K562 (cell line): ENCODE measurements around the gene CALY. TPM values are rescaled to one million over a fixed set of nuclear protein-coding genes. Genes with fewer than 3 reads are reported as not detected.

Source experiments
- ATAC-seq: fragments of 200-7000 bp; cut with Tn5 transposase; 3 replicates; pipeline ENCODE4 v1.9.1; 2020; ENCODE audit warnings: moderate library complexity
- BruUV-seq: library from RNA; stranded (reverse); fragments of 400-500 nt; replicated peaks from 2 replicates; lab custom pipeline; 2021; lab: Mats Ljungman, UMichigan
- CTCF ChIA-PET: fragments of 300-600 bp; formaldehyde crosslinking; extraction: SDS; loops from one replicate; lab custom pipeline; 2021; ENCODE audit warnings: low intra/inter-chr PET ratio; lab: Yijun Ruan, JAX
- POLR2A ChIA-PET: fragments of 300-600, 350-650 bp; sonication (Branson Sonifier 250); formaldehyde crosslinking; extraction: SDS; loops from one replicate; lab custom pipeline; 2021; ENCODE audit warnings: antibody characterized with exemption, inconsistent platforms; lab: Yijun Ruan, JAX
- DNase-seq, 4 experiments: peaks; one replicate each; pipeline versions ENCODE4 v3.0.0 to v3.0.0-alpha.2; 2011 to 2018; ENCODE audit warnings: low spot score in 3 of 4, mixed read lengths in 3 of 4; ENCODE audit errors: extremely low read depth in 1 of 4
- FAIRE-seq: peaks from 2 replicates; lab custom pipeline; 2011; peaks lifted over from hg19 to GRCh38; lab: Jason Lieb, UNC
- H2AFZ ChIP-seq: 2 replicates; pipeline ENCODE4 v1.6.0; 2011; ENCODE audit warnings: low read depth, low read length, control low read depth, inconsistent platforms
- H3K27ac ChIP-seq: fragments of 200-600 bp; 3 replicates; pipeline ENCODE4 v1.8.0; 2011; ENCODE audit warnings: low read depth, mild to moderate bottlenecking, control low read depth, inconsistent platforms, low read length, moderate library complexity, mixed read lengths; ENCODE audit errors: extremely low read depth
- H3K27me3 ChIP-seq, 2 experiments: fragments of 300-600 bp in 1 of 2; 2 replicates in 1 of 2; 3 replicates in 1 of 2; pipeline versions ENCODE4 v1.6.0 to v1.8.0; 2011; ENCODE audit warnings: inconsistent platforms in 2 of 2, low read length in 2 of 2, mild to moderate bottlenecking in 1 of 2, mixed read lengths in 1 of 2, moderate library complexity in 1 of 2; ENCODE audit not compliant: control insufficient read depth in 2 of 2, insufficient read depth in 2 of 2
- H3K36me3 ChIP-seq: fragments of 300-600 bp; 3 replicates; pipeline ENCODE4 v1.8.0; 2011; ENCODE audit warnings: mild to moderate bottlenecking, low read length, inconsistent platforms; ENCODE audit not compliant: control insufficient read depth, insufficient read depth
- H3K4me1 ChIP-seq, 2 experiments: fragments of 200-600 bp in 1 of 2; replicated peaks in 1 of 2; 2 replicates in 1 of 2; 3 replicates in 1 of 2; pipeline versions ENCODE4 v1.5.1 to v1.8.0; 2011; ENCODE audit warnings: inconsistent platforms in 2 of 2, low read length in 2 of 2, mild to moderate bottlenecking in 1 of 2, mixed read lengths in 1 of 2, moderate library complexity in 1 of 2; ENCODE audit not compliant: control insufficient read depth in 2 of 2, insufficient read depth in 2 of 2
- H3K4me2 ChIP-seq: 2 replicates; pipeline ENCODE4 v1.6.1; 2011; ENCODE audit warnings: low read length, control low read depth, inconsistent platforms, mixed read lengths; ENCODE audit not compliant: insufficient read depth
- H3K4me3 ChIP-seq: fragments of 200-600 bp; sonication (generic), shearing (Covaris generic); 2 replicates; pipeline ENCODE4 v1.5.1; 2016; ENCODE audit warnings: control low read depth, inconsistent platforms
- H3K79me2 ChIP-seq: fragments of 200-600 bp; 3 replicates; pipeline ENCODE4 v1.8.0; 2011; ENCODE audit warnings: low read length, inconsistent platforms; ENCODE audit not compliant: control insufficient read depth, insufficient read depth
- H3K9ac ChIP-seq, 2 experiments: 2 replicates each; pipeline versions ENCODE4 v1.6.0 to v1.6.1; 2011; ENCODE audit warnings: low read depth in 2 of 2, low read length in 2 of 2, control low read depth in 1 of 2, inconsistent platforms in 1 of 2, mild to moderate bottlenecking in 1 of 2, mixed read lengths in 1 of 2; ENCODE audit not compliant: insufficient read depth in 1 of 2
- H3K9me1 ChIP-seq: one replicate; pipeline ENCODE4 v1.6.0; 2011; ENCODE audit warnings: inconsistent platforms, mild to moderate bottlenecking, low read length, moderate library complexity; ENCODE audit not compliant: control insufficient read depth, insufficient read depth
- H3K9me3 ChIP-seq: replicated peaks from 2 replicates; pipeline ENCODE4 v1.5.1; 2011; ENCODE audit warnings: low read depth, low read length, inconsistent platforms; ENCODE audit not compliant: control insufficient read depth, insufficient read depth
- H4K20me1 ChIP-seq: replicated peaks from 2 replicates; pipeline ENCODE4 v1.6.1; 2011; ENCODE audit warnings: low read length, inconsistent platforms, mixed read lengths; ENCODE audit not compliant: control insufficient read depth, insufficient read depth
- ASH1L ChIP-seq: fragments of 450-650 bp; IDR thresholded peaks from 2 replicates; pipeline ENCODE4 v1.6.1; 2018; ENCODE audit warnings: borderline replicate concordance, mild to moderate bottlenecking, low read depth; ENCODE audit not compliant: partially characterized antibody
- BRCA1 ChIP-seq, 2 experiments: fragments of 450-650 bp in 1 of 2; sonication (generic) in 1 of 2; formaldehyde crosslinking in 1 of 2; IDR thresholded peaks; 2 replicates each; pipeline versions ENCODE4 v1.5.0 to v1.6.1; 2017 to 2020; ENCODE audit warnings: mild to moderate bottlenecking in 1 of 2, missing genetic modification reagents in 1 of 2
- CREB1 ChIP-seq, 2 experiments: sonication (generic) in 1 of 2; formaldehyde crosslinking in 1 of 2; IDR thresholded peaks; 2 replicates each; pipeline versions ENCODE4 v1.6.1 to v1.8.0; 2012 to 2022; ENCODE audit warnings: inconsistent platforms in 1 of 2, mild to moderate bottlenecking in 1 of 2, missing genetic modification reagents in 1 of 2, moderate library complexity in 1 of 2
- E2F3 ChIP-seq: fragments of 250-450 bp; sonication (Bioruptor Pico); IDR thresholded peaks from 2 replicates; pipeline ENCODE4 v1.4.0; 2020; ENCODE audit warnings: mild to moderate bottlenecking
- ESRRB ChIP-seq: fragments of 250-450 bp; sonication (Bioruptor Pico); IDR thresholded peaks from 2 replicates; pipeline ENCODE4 v1.5.0; 2020; ENCODE audit warnings: mild to moderate bottlenecking, moderate library complexity, borderline replicate concordance
- EZH2 ChIP-seq: IDR thresholded peaks from 2 replicates; pipeline ENCODE4 v1.6.1; 2012; ENCODE audit warnings: low read depth, mild to moderate bottlenecking, inconsistent platforms, low read length, borderline replicate concordance
- FOXP1 ChIP-seq: sonication (generic); formaldehyde crosslinking; IDR thresholded peaks from 2 replicates; pipeline ENCODE4 v1.8.0; 2022; ENCODE audit warnings: mild to moderate bottlenecking, missing genetic modification reagents
- L3MBTL2 ChIP-seq: fragments of 450-650 bp; IDR thresholded peaks from 2 replicates; pipeline ENCODE4 v1.6.1; 2016; ENCODE audit warnings: mild to moderate bottlenecking, moderate library complexity
- NR2C2 ChIP-seq, 2 experiments: fragments of 200-800 bp in 1 of 2; sonication (Bioruptor generic) in 1 of 2; sonication (generic) in 1 of 2; formaldehyde crosslinking in 1 of 2; IDR thresholded peaks; 2 replicates each; pipeline versions ENCODE4 v1.6.1 to v1.8.0; 2016 to 2022; ENCODE audit warnings: mild to moderate bottlenecking in 1 of 2, missing compliant biosample characterization in 1 of 2, missing genetic modification characterization in 1 of 2, missing genetic modification reagents in 1 of 2
- SIN3B ChIP-seq: fragments of 450-650 bp; IDR thresholded peaks from 2 replicates; pipeline ENCODE4 v1.6.1; 2017; ENCODE audit warnings: low read depth, mild to moderate bottlenecking, moderate library complexity
- ZBTB33 ChIP-seq: sonication (generic); formaldehyde crosslinking; IDR thresholded peaks from 2 replicates; pipeline ENCODE4 v1.8.1; 2023; ENCODE audit warnings: mild to moderate bottlenecking, missing genetic modification reagents
- ZFX ChIP-seq: sonication (generic); formaldehyde crosslinking; IDR thresholded peaks from 2 replicates; pipeline ENCODE4 v1.8.0; 2022; ENCODE audit warnings: mild to moderate bottlenecking, missing genetic modification reagents, moderate library complexity
- WGBS: fragments of 100-300 bp; shearing (Covaris generic); methylation state at CpG from one replicate; pipeline ENCODE4 v1.1.6; 2016; ENCODE audit warnings: low coverage, mixed read lengths; ENCODE audit not compliant: insufficient coverage; ENCODE audit errors: missing lambda C conversion rate; 5-methylcytosine and 5-hydroxymethylcytosine counted together
- in situ Hi-C: fragments of 300-500 bp; cut with MboI; formaldehyde crosslinking; loops from 4 replicates; pipeline ENCODE4 v1.15.0; 2018; ENCODE audit warnings: inconsistent platforms, mixed read lengths
- intact Hi-C: fragments of 100-400 bp; cut with micrococcal nuclease; formaldehyde crosslinking; loops from 2 replicates; pipeline ENCODE4 v1.14.2; 2022
- polyA plus RNA-seq, 8 experiments: library from polyadenylated mRNA; depleted of rRNA in 4 of 8; stranded (reverse) in 5 of 8; unstranded in 3 of 8; fragments of >200 nt; fragmentation: Nextera tagmentation in 2 of 8; fragmentation: Illumina TruSeq in 1 of 8; extraction: Ambion mirVana in 2 of 8; extraction: Trizol in 1 of 8; gene quantifications; 2 replicates each; pipeline versions ENCODE4 v1.2.1 to v1.2.3, GENCODE V29; 2011 to 2014; ENCODE audit warnings: inconsistent platforms in 1 of 8, missing spikeins in 1 of 8
- total RNA-seq, 7 experiments: library from RNA; depleted of rRNA in 6 of 7; stranded (reverse); fragments of >200 nt in 6 of 7; fragmentation: Illumina TruSeq in 2 of 7; extraction: Trizol in 2 of 7; gene quantifications; 2 replicates each; pipeline versions ENCODE4 v1.2.1 to v1.2.3, GENCODE V29; 2011 to 2021; ENCODE audit warnings: low replicate concordance in 1 of 7

Gene CALY
- total and polyA plus RNA-seq, 9 of the 15 experiments (the other 6 are each of a cell fraction or from before 2014, with no cell fraction given) = not detected

- TF ChIP-seq CREB1 (IDR thresholded peaks at IDR 0.05) = peak; percentile 18; the same call in 1 of the 2 replicates
- 0 out of 2 replicates have a peak, but pooled peaks have one; percentile 2 for TF ChIP-seq CREB1 (CRISPR knock-in tag; IDR thresholded peaks at IDR 0.05)
- no peak for TF ChIP-seq BRCA1 (IDR thresholded peaks at IDR 0.05)
- TF ChIP-seq BRCA1 (CRISPR knock-in tag; IDR thresholded peaks at IDR 0.05) = no peak
- no peak for TF ChIP-seq ZFX (CRISPR knock-in tag)
- no peak for TF ChIP-seq EZH2
These were observed 27.5 kb downstream of the CALY start (continued) for GRCh38 chr10:133309100-133309719.

- peaks cover 55% of the 10 kb centered on the region for H3K79me2 ChIP-seq
- FAIRE-seq (no peak), ATAC-seq (peak; percentile 78), DNase-seq (peak; percentile 73 to 85 (median 77))
- peaks cover 21 to 39% of the 10 kb centered on the region in 2 experiments for H3K4me1 ChIP-seq
- peak within 1 kb of the TSS; percentile 85 for H3K27ac ChIP-seq
- peak within 1 kb of the TSS; percentile 92 for H3K4me2 ChIP-seq
- peak within 1 kb of the TSS; percentile 90; the same call in 1 of the 2 replicates for H2AFZ ChIP-seq
- H3K27me3 ChIP-seq = no peaks in the 10 kb centered on the region
- POLR2A ChIA-PET = interaction anchor here (0.6 to 0.9 kb wide), 2 partner anchors 8 to 30 kb away, joined by 3 to 4 read pairs; no protein-coding TSS in a partner anchor
- in situ Hi-C loops = loop anchor here (5.0 kb wide), 2 partner anchors 61 to 166 kb away; no protein-coding TSS in a partner anchor
- H3K9me3 ChIP-seq = no peaks in the 10 kb centered on the region
- peak within 1 kb of the TSS; percentile 75 to 96 for H3K9ac ChIP-seq
- 0% methylated on average over 1 of the region's 89 CpGs for WGBS
- CTCF ChIA-PET = interaction anchor here (1.0 kb wide), 1 partner anchor 164 kb away, joined by 3 read pairs; no protein-coding TSS in a partner anchor
- no peaks in the 10 kb centered on the region for H3K9me1 ChIP-seq
- H4K20me1 ChIP-seq = no peaks in the 10 kb centered on the region
- TSS peak; percentile 62 for BruUV-seq
- peak within 1 kb of the TSS; percentile 67 for H3K4me3 ChIP-seq
- intact Hi-C loops = no loop called here
- H3K36me3 ChIP-seq = peaks cover 37% of the 10 kb centered on the region; the same call in 2 of the 3 replicates
- peak; percentile 87 for TF ChIP-seq SIN3B
- 0 out of 2 replicates have a peak, but pooled peaks have one; percentile 61 for TF ChIP-seq E2F3 (CRISPR knock-in tag)
- peak; percentile 46; the same call in 1 of the 2 replicates for TF ChIP-seq ZBTB33
- TF ChIP-seq NR2C2 (CRISPR knock-in tag; IDR thresholded peaks at IDR 0.05) = 0 out of 2 replicates have a peak, but pooled peaks have one; percentile 12
- TF ChIP-seq NR2C2 (tag; IDR thresholded peaks at IDR 0.05) = peak; percentile 39; the same call in 1 of the 2 replicates
- TF ChIP-seq ASH1L = no peak
- peak; percentile 83; the same call in 1 of the 2 replicates for TF ChIP-seq FOXP1 (CRISPR knock-in tag)
- no peak for TF ChIP-seq ESRRB (CRISPR knock-in tag)
- TF ChIP-seq L3MBTL2 = peak; percentile 76
These were observed 28.1 kb downstream of the CALY start, which contains the start of the genes TUBGCP2 and ZNF511 for GRCh38 chr10:133308421-133309099. TUBGCP2 (minus strand) TSS chr10:133308872; CDS start chr10:133302941, 5,931 bp downstream. ZNF511 (plus strand) TSS chr10:133308914; CDS start chr10:133308944, 30 bp downstream.
